Renal cortex interstitium (tissue), 15 donors: ENCODE data around the gene QRFP. TPM values are rescaled to one million over a fixed set of nuclear protein-coding genes. Genes with fewer than 3 reads are reported as not detected.

ENCODE experiments used
- DNase-seq, 11 donors: peaks; one replicate each; pipeline ENCODE4 v3.0.0-alpha.2; 2013; ENCODE audit warnings: low read depth in 9 of 11, low spot score in 4 of 11; ENCODE audit errors: extremely low read depth in 1 of 11
- long read RNA-seq, 16 experiments: transcript quantifications; one replicate each; lab custom pipeline, GENCODE V29; 2026
- polyA plus RNA-seq, 3 donors: library from polyadenylated mRNA; unstranded; fragments of 120-200 nt; gene quantifications; one replicate each; pipeline ENCODE4 v1.2.1, GENCODE V29; 2013; ENCODE audit not compliant: insufficient read length in 3 of 3

Gene QRFP
- under 1 TPM; 0.34 to 0.57 (median 0.36) TPM for polyA plus RNA-seq
- long read RNA-seq, donor 1, partial matches to known transcripts, result 0 of 1 reads
- long read RNA-seq, donor 1, other reads (novel, unspliced or antisense), result 0 of 1 reads
- long read RNA-seq, donor 2, result 0 reads
- long read RNA-seq, donor 3, result 0 reads
- long read RNA-seq, donor 4, result 0 reads
- long read RNA-seq, donor 5, result 0 reads
- long read RNA-seq, donor 6, result 0 reads
- long read RNA-seq, donor 7, partial matches to known transcripts, result 0 of 1 reads
- long read RNA-seq, donor 7, other reads (novel, unspliced or antisense), result 0 of 1 reads
- long read RNA-seq, donor 8, partial matches to known transcripts, result 0 of 1 reads
- long read RNA-seq, donor 8, other reads (novel, unspliced or antisense), result 0 of 1 reads
- long read RNA-seq, donor 9, result 0 reads
- long read RNA-seq, donor 10, result 0 reads
- long read RNA-seq, donor 11, result 0 reads
- long read RNA-seq, donor 12, result 0 reads
- long read RNA-seq, donor 13, result 0 reads
- long read RNA-seq, donor 14, result 0 reads
- long read RNA-seq, donor 15, result 0 reads
- long read RNA-seq, donor 16, partial matches to known transcripts, result 0 of 2 reads
- long read RNA-seq, donor 16, other reads (novel, unspliced or antisense), result 0 of 2 reads

- no peak for DNase-seq
Measured at GRCh38 chr9:130896233-130897014, at the start of gene QRFP. Gene QRFP, minus strand, starts transcription at chr9:130896812. Its CDS starts 2,974 bp downstream, at chr9:130893838.

- no peak for DNase-seq
Measured at GRCh38 chr9:130945173-130945572, 48.6 kb upstream of the QRFP start.

- DNase-seq, result no peak
Measured at GRCh38 chr9:130944510-130945058, 48.0 kb upstream of the QRFP start.

- no peak for DNase-seq
Measured at GRCh38 chr9:130943777-130944176, 47.2 kb upstream of the QRFP start.

GRCh38 chr9:130943221-130943620 is 46.6 kb upstream of the QRFP start:
- DNase-seq, result no peak

- no peak for DNase-seq
Measured at GRCh38 chr9:130942679-130943078, 46.1 kb upstream of the QRFP start.

GRCh38 chr9:130942084-130942483 is 45.5 kb upstream of the QRFP start:
- no peak for DNase-seq

GRCh38 chr9:130940693-130941576 is 44.3 kb upstream of the QRFP start:
- DNase-seq, result no peak

- DNase-seq, result no peak
Measured at GRCh38 chr9:130940027-130940549, 43.5 kb upstream of the QRFP start.

GRCh38 chr9:130939405-130940026 is 42.9 kb upstream of the QRFP start:
- no peak for DNase-seq

- DNase-seq, result no peak
Measured at GRCh38 chr9:130938652-130939404, 42.2 kb upstream of the QRFP start, which contains the start of gene FIBCD1. Gene FIBCD1, minus strand, starts transcription at chr9:130939247. Its CDS starts 640 bp downstream, at chr9:130938607.

- DNase-seq, result no peak
Measured at GRCh38 chr9:130938184-130938651, 41.6 kb upstream of the QRFP start.

GRCh38 chr9:130937146-130938076 is 40.8 kb upstream of the QRFP start:
- DNase-seq, result no peak

- no peak for DNase-seq
Measured at GRCh38 chr9:130936285-130937117, 39.9 kb upstream of the QRFP start.

- no peak for DNase-seq
Measured at GRCh38 chr9:130935648-130936271, 39.1 kb upstream of the QRFP start.
